IMR-90 (cell line): ENCODE measurements around the gene CEP63. TPM values are rescaled to one million over a fixed set of nuclear protein-coding genes. Genes with fewer than 3 reads are reported as not detected.
A peak's percentile ranks its signal among the peaks of the same experiment; 100 is the strongest.

ENCODE experiments used
- ATAC-seq: fragments of 200-7000 bp; cut with Tn5 transposase; 2 replicates; pipeline ENCODE4 v1.9.1; 2020; ENCODE audit warnings: low read depth, mild to moderate bottlenecking, moderate library complexity
- BruUV-seq: library from RNA; stranded (reverse); fragments of 400-500 nt; replicated peaks from 2 replicates; lab custom pipeline; 2021; lab: Mats Ljungman, UMichigan
- CTCF ChIA-PET: fragments of 300-600 bp; formaldehyde crosslinking; extraction: SDS; loops from one replicate; lab custom pipeline; 2021; ENCODE audit warnings: antibody characterized with exemption; lab: Yijun Ruan, JAX
- POLR2A ChIA-PET: fragments of 300-600 bp; sonication (Branson Sonifier 250); formaldehyde crosslinking; loops from one replicate; lab custom pipeline; 2022; ENCODE audit warnings: antibody characterized with exemption; ENCODE audit not compliant: unreplicated experiment; lab: Charles Lee
- DNase-seq: peaks from one replicate; pipeline ENCODE4 v3.0.0; 2013
- H2AFZ ChIP-seq: replicated peaks from 2 replicates; pipeline ENCODE3; 2013; ENCODE audit warnings: low read length, mild to moderate bottlenecking; ENCODE audit not compliant: poor library complexity
- H2AK5ac ChIP-seq: 2 replicates; pipeline ENCODE4 v1.6.1; 2013; ENCODE audit warnings: low read depth, low read length, inconsistent platforms
- H2AK9ac ChIP-seq: replicated peaks from 2 replicates; pipeline ENCODE3; 2013; ENCODE audit warnings: mild to moderate bottlenecking, low read depth, low read length, moderate library complexity; ENCODE audit not compliant: poor library complexity
- H2BK120ac ChIP-seq: 2 replicates; pipeline ENCODE4 v1.6.1; 2013; ENCODE audit warnings: low read depth, low read length, inconsistent platforms
- H2BK15ac ChIP-seq: 3 replicates; pipeline ENCODE4 v1.6.1; 2013; ENCODE audit warnings: low read depth, low read length, inconsistent platforms
- H2BK20ac ChIP-seq: 2 replicates; pipeline ENCODE4 v1.6.1; 2013; ENCODE audit warnings: low read depth, mild to moderate bottlenecking, inconsistent platforms, low read length, moderate library complexity
- H2BK5ac ChIP-seq: 2 replicates; pipeline ENCODE4 v1.6.1; 2013; ENCODE audit warnings: mild to moderate bottlenecking, low read depth, low read length, inconsistent platforms; ENCODE audit not compliant: poor library complexity, severe bottlenecking
- H3K14ac ChIP-seq: replicated peaks from 2 replicates; pipeline ENCODE4 v1.6.1; 2013; ENCODE audit warnings: low read depth, low read length, inconsistent platforms
- H3K18ac ChIP-seq: 2 replicates; pipeline ENCODE4 v1.6.1; 2013; ENCODE audit warnings: low read depth, low read length, control low read depth
- H3K23ac ChIP-seq: 2 replicates; pipeline ENCODE4 v1.6.1; 2013; ENCODE audit warnings: low read depth, low read length, inconsistent platforms
- H3K27ac ChIP-seq: 2 replicates; pipeline ENCODE4 v1.5.1; 2013; ENCODE audit warnings: mild to moderate bottlenecking, control low read depth, low read length; ENCODE audit not compliant: insufficient read depth
- H3K27me3 ChIP-seq: 2 replicates; pipeline ENCODE4 v1.6.1; 2013; ENCODE audit warnings: low read length; ENCODE audit not compliant: control insufficient read depth, insufficient read depth
- H3K36me3 ChIP-seq: 2 replicates; pipeline ENCODE4 v1.6.1; 2013; ENCODE audit warnings: low read length, mixed read lengths; ENCODE audit not compliant: control insufficient read depth, insufficient read depth
- H3K4ac ChIP-seq: 2 replicates; pipeline ENCODE4 v1.6.1; 2013; ENCODE audit warnings: low read depth, low read length, inconsistent platforms
- H3K4me1 ChIP-seq: 2 replicates; pipeline ENCODE4 v1.6.1; 2013; ENCODE audit warnings: low read length, mixed read lengths; ENCODE audit not compliant: control insufficient read depth, insufficient read depth
- H3K4me2 ChIP-seq: 2 replicates; pipeline ENCODE4 v1.6.1; 2013; ENCODE audit warnings: low read depth, mild to moderate bottlenecking, control low read depth, low read length, moderate library complexity
- H3K4me3 ChIP-seq: 2 replicates; pipeline ENCODE4 v1.5.1; 2013; ENCODE audit warnings: low read depth, mild to moderate bottlenecking, control low read depth, low read length, moderate library complexity; ENCODE audit not compliant: insufficient read depth
- H3K56ac ChIP-seq: 2 replicates; pipeline ENCODE4 v1.6.1; 2013; ENCODE audit warnings: low read length, inconsistent platforms; ENCODE audit not compliant: insufficient read depth; ENCODE audit errors: extremely low read depth
- H3K79me1 ChIP-seq, 2 experiments: 2 replicates each; pipeline ENCODE4 v1.6.1; 2013; ENCODE audit warnings: low read length in 2 of 2, inconsistent platforms in 1 of 2, low read depth in 1 of 2
- H3K9ac ChIP-seq: 2 replicates; pipeline ENCODE4 v1.6.1; 2013; ENCODE audit warnings: low read depth, low read length, control low read depth
- H3K9me1 ChIP-seq: 2 replicates; pipeline ENCODE4 v1.6.1; 2013; ENCODE audit warnings: low read length, inconsistent platforms; ENCODE audit not compliant: insufficient read depth
- H3K9me3 ChIP-seq: 2 replicates; pipeline ENCODE4 v1.6.1; 2013; ENCODE audit warnings: low read length; ENCODE audit not compliant: control insufficient read depth, insufficient read depth
- H4K20me1 ChIP-seq: 2 replicates; pipeline ENCODE4 v1.6.1; 2013; ENCODE audit warnings: low read length, inconsistent platforms; ENCODE audit not compliant: insufficient read depth
- H4K5ac ChIP-seq: 2 replicates; pipeline ENCODE4 v1.6.1; 2013; ENCODE audit warnings: mild to moderate bottlenecking, low read depth, low read length, control low read depth
- H4K8ac ChIP-seq, 2 experiments: 2 replicates each; pipeline ENCODE4 v1.6.1; 2013; ENCODE audit warnings: low read depth in 2 of 2, low read length in 2 of 2, control low read depth in 1 of 2, inconsistent platforms in 1 of 2
- H4K91ac ChIP-seq: 2 replicates; pipeline ENCODE4 v1.6.1; 2013; ENCODE audit warnings: low read depth, low read length, inconsistent platforms; ENCODE audit not compliant: insufficient read depth
- BHLHE40 ChIP-seq: fragments of 150-350 bp; IDR thresholded peaks from 2 replicates; pipeline ENCODE4 v1.6.1; 2016; ENCODE audit warnings: mild to moderate bottlenecking, low read depth, low read length
- CEBPB ChIP-seq: IDR thresholded peaks from 2 replicates; pipeline ENCODE4 v1.6.1; 2012; ENCODE audit warnings: low read depth, low read length, improper control_type of control experiment
- CHD1 ChIP-seq: IDR thresholded peaks from 2 replicates; pipeline ENCODE4 v1.6.1; 2012; ENCODE audit warnings: low read depth, low read length, improper control_type of control experiment
- FOS ChIP-seq: fragments of 150-350 bp; IDR thresholded peaks from 2 replicates; pipeline ENCODE4 v1.6.1; 2016; ENCODE audit warnings: low read depth, low read length
- MAFK ChIP-seq: IDR thresholded peaks from 2 replicates; pipeline ENCODE4 v1.6.1; 2012; ENCODE audit warnings: low read depth, low read length, improper control_type of control experiment
- MAZ ChIP-seq: IDR thresholded peaks from 2 replicates; pipeline ENCODE4 v1.6.1; 2012; ENCODE audit warnings: low read depth, mild to moderate bottlenecking, low read length, improper control_type of control experiment, moderate library complexity, borderline replicate concordance
- MXI1 ChIP-seq: IDR thresholded peaks from 2 replicates; pipeline ENCODE4 v1.6.1; 2012; ENCODE audit warnings: low read depth, mild to moderate bottlenecking, low read length, moderate library complexity, borderline replicate concordance
- NFE2L2 ChIP-seq: fragments of 150-350 bp; IDR thresholded peaks from 2 replicates; pipeline ENCODE4 v1.6.1; 2016; ENCODE audit warnings: low read depth, mild to moderate bottlenecking, low read length
- POLR2A ChIP-seq: IDR thresholded peaks from 2 replicates; pipeline ENCODE4 v1.6.1; 2012; ENCODE audit warnings: mild to moderate bottlenecking, low read depth, low read length
- RCOR1 ChIP-seq: IDR thresholded peaks from 2 replicates; pipeline ENCODE4 v1.6.1; 2012; ENCODE audit warnings: mild to moderate bottlenecking, low read length, improper control_type of control experiment; ENCODE audit not compliant: insufficient replicate concordance
- SMC3 ChIP-seq: fragments of 150-350 bp; IDR thresholded peaks from 2 replicates; pipeline ENCODE4 v1.6.1; 2016; ENCODE audit warnings: low read depth, mild to moderate bottlenecking, antibody characterized with exemption, low read length, moderate library complexity
- WGBS, 2 experiments: methylation state at CpG; one replicate each; pipeline versions ENCODE4 v1.1.5 to v1.1.7; 2013; ENCODE audit warnings: missing lambda C conversion rate in 2 of 2; ENCODE audit not compliant: insufficient read length in 1 of 2; ENCODE audit errors: extremely low coverage in 2 of 2; 5-methylcytosine and 5-hydroxymethylcytosine counted together
- dilution Hi-C: fragments of 300-500 bp; cut with HindIII; formaldehyde crosslinking; loops from one replicate; pipeline ENCODE4 v1.14.3; 2018; ENCODE audit warnings: low sequenced_read_pairs; ENCODE audit not compliant: unreplicated experiment
- in situ Hi-C: fragments of 300-500 bp; cut with MboI; formaldehyde crosslinking; loops from 3 replicates; pipeline ENCODE4 v1.14.3; 2019; ENCODE audit warnings: low sequenced_read_pairs, inconsistent platforms, mixed read lengths
- intact Hi-C: fragments of 100-400 bp; cut with micrococcal nuclease; formaldehyde crosslinking; loops from 2 replicates; pipeline ENCODE4 v1.10.0; 2022
- polyA plus RNA-seq, 3 experiments: library from polyadenylated mRNA; depleted of rRNA; stranded (reverse); fragments of >200 nt; gene quantifications; 2 replicates each; pipeline ENCODE4 v1.2.3, GENCODE V29; 2012; ENCODE audit warnings: low replicate concordance in 1 of 3
- total RNA-seq: library from RNA; depleted of rRNA; stranded (reverse); fragments of >200 nt; gene quantifications from 2 replicates; pipeline ENCODE4 v1.2.3, GENCODE V29; 2012
- TF ChIP-seq, protein P1 (sequence below): fragments of 150-350 bp; IDR thresholded peaks from 2 replicates; pipeline ENCODE4 v1.6.1; 2017; ENCODE audit warnings: mild to moderate bottlenecking, antibody characterized with exemption, low read length, low read depth
- TF ChIP-seq, protein P2 (sequence below): fragments of 150-350 bp; IDR thresholded peaks from 2 replicates; pipeline ENCODE4 v1.6.1; 2016; ENCODE audit warnings: low read depth, mild to moderate bottlenecking, low read length, moderate library complexity, borderline replicate concordance

Gene CEP63
- total and polyA plus RNA-seq, 2 of the 4 experiments (the other 2 are of a cell fraction) = 6.5 to 9.1 TPM

DNA sequence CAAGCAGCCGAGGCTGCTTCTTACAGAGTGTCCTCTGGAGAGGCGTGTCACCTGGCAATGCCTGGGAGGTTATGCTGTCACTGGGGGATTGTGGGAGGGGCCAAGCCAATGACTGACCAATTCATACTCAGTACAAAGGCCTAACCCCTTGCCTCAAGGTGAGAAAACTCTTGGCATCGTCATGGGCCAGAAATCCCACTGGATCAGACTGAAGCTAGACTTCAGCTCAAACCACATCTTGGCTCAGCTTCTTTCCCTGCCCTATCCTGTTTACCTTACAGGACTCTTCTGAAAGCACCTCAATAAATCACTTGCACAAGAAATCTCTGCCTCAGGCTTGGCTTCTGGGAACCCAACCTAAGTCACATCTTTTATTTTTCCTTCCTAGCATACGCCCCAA, 9.6 kb upstream of the CEP63 start:
- TF ChIP-seq FOS (no peak), POLR2A (no peak), CEBPB (no peak), MXI1 (no peak), BHLHE40 (no peak), MAFK (no peak), MAZ (no peak), NFE2L2 (no peak), SMC3 (no peak), CHD1 (no peak), RCOR1 (no peak)
- TF ChIP-seq, protein P1, sequence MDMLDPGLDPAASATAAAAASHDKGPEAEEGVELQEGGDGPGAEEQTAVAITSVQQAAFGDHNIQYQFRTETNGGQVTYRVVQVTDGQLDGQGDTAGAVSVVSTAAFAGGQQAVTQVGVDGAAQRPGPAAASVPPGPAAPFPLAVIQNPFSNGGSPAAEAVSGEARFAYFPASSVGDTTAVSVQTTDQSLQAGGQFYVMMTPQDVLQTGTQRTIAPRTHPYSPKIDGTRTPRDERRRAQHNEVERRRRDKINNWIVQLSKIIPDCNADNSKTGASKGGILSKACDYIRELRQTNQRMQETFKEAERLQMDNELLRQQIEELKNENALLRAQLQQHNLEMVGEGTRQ = no peak
- TF ChIP-seq, protein P2, sequence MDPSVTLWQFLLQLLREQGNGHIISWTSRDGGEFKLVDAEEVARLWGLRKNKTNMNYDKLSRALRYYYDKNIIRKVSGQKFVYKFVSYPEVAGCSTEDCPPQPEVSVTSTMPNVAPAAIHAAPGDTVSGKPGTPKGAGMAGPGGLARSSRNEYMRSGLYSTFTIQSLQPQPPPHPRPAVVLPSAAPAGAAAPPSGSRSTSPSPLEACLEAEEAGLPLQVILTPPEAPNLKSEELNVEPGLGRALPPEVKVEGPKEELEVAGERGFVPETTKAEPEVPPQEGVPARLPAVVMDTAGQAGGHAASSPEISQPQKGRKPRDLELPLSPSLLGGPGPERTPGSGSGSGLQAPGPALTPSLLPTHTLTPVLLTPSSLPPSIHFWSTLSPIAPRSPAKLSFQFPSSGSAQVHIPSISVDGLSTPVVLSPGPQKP = no peak
- Histone ChIP-seq H3K9ac (no peak overlapping the region), H3K4me2 (no peak overlapping the region), H3K4me1 (peaks cover 26% of the 10 kb centered on the region), H3K27me3 (no peaks in the 10 kb centered on the region), H2BK20ac (peak overlapping the region; percentile 32; the same call in 1 of the 2 replicates), H3K14ac (no peak overlapping the region), H3K36me3 (peaks cover 19% of the 10 kb centered on the region), H2AK5ac (peak overlapping the region; percentile 83), H2AFZ (peak overlapping the region; percentile 5), H3K79me1 (peaks cover 25 to 65% of the 10 kb centered on the region in 2 experiments), H3K9me3 (no peaks in the 10 kb centered on the region), H3K18ac (no peak overlapping the region), H3K23ac (no peak overlapping the region), H3K9me1 (peaks cover 32% of the 10 kb centered on the region), H3K56ac (no peak overlapping the region), H2BK15ac (0 out of 3 replicates have a peak overlapping the region, but pooled peaks have one; percentile 47), H4K20me1 (no peaks in the 10 kb centered on the region), H2AK9ac (no peak overlapping the region), H3K4ac (peak overlapping the region; percentile 67), H4K5ac (no peak overlapping the region), H3K27ac (peak overlapping the region; percentile 15; the same call in 1 of the 2 replicates), H3K4me3 (no peak overlapping the region), H4K91ac (peak overlapping the region; percentile 60), H2BK5ac (peak overlapping the region; percentile 32), H2BK120ac (peak overlapping the region; percentile 72), H4K8ac (peak overlapping the region; percentile 12 to 24; a peak in 2 of 4 replicates)
- peak; percentile 68 for DNase-seq
- no TSS peak for BruUV-seq
- in situ Hi-C loops (loop anchor here (25.0 kb wide), 1 partner anchor 664 kb away; the partner anchor contains the start of gene SRPRB), dilution Hi-C loops (no loop called here), intact Hi-C loops (no loop called here)
- no peak; the same call in 1 of the 2 replicates for ATAC-seq
- WGBS, 2 experiments = no CpG with 5 or more reads among the region's 4 CpGs
- POLR2A ChIA-PET = interaction anchor here (0.7 to 1.3 kb wide), 2 partner anchors 101 to 161 kb away, joined by 3 read pairs; no protein-coding TSS in a partner anchor
- CTCF ChIA-PET = interaction anchor here (1.4 to 3.0 kb wide), 4 partner anchors 11 to 168 kb away, joined by 3 to 8 read pairs (median 5); no protein-coding TSS in a partner anchor
